GM12878 (cell line): ENCODE measurements around the gene GOLGA5. TPM values are rescaled to one million over a fixed set of nuclear protein-coding genes. Genes with fewer than 3 reads are reported as not detected.

ENCODE experiments used
- ATAC-seq: fragments of 200-7000 bp; cut with Tn5 transposase; 3 replicates; pipeline ENCODE4 v1.9.1; 2020; ENCODE audit warnings: mild to moderate bottlenecking, moderate library complexity
- BruUV-seq: library from RNA; stranded (reverse); fragments of 400-500 nt; replicated peaks from 2 replicates; lab custom pipeline; 2021; lab: Mats Ljungman, UMichigan
- CTCF ChIA-PET: fragments of 300-600 bp; sonication (Branson Sonifier 250); formaldehyde crosslinking; extraction: SDS; loops from one replicate; lab custom pipeline; 2021; ENCODE audit warnings: inconsistent platforms; lab: Yijun Ruan, JAX
- POLR2A ChIA-PET: fragments of 350-600 bp; formaldehyde crosslinking; extraction: SDS; loops from one replicate; lab custom pipeline; 2021; ENCODE audit warnings: inconsistent platforms; lab: Charles Lee
- RAD21 ChIA-PET: fragments of 300-600 bp; sonication (Branson Sonifier 250); formaldehyde crosslinking; loops from one replicate; lab custom pipeline; 2023; ENCODE audit warnings: antibody characterized with exemption; ENCODE audit not compliant: unreplicated experiment; lab: Charles Lee
- SMC1A ChIA-PET: fragments of 300-600 bp; sonication (Branson Sonifier 250); formaldehyde crosslinking; loops from one replicate; lab custom pipeline; 2023; ENCODE audit not compliant: unreplicated experiment, uncharacterized antibody; lab: Charles Lee
- DNase-seq: peaks from one replicate; pipeline ENCODE4 v3.0.0-alpha.2; 2011; ENCODE audit warnings: low read depth, low spot score
- FAIRE-seq: peaks from 3 replicates; lab custom pipeline; 2011; peaks lifted over from hg19 to GRCh38; lab: Jason Lieb, UNC
- H2AFZ ChIP-seq: 2 replicates; pipeline ENCODE4 v1.6.0; 2011; ENCODE audit warnings: low read depth, low read length, control low read depth; ENCODE audit not compliant: control insufficient read depth
- H3K27ac ChIP-seq: 2 replicates; pipeline ENCODE4 v1.5.1; 2011; ENCODE audit warnings: control low read depth; ENCODE audit not compliant: control insufficient read depth, insufficient read depth
- H3K27me3 ChIP-seq, 2 experiments: replicated peaks in 1 of 2; 2 replicates each; pipeline versions ENCODE4 v1.6.0 to v1.6.1; 2011; ENCODE audit warnings: low read length in 1 of 2; ENCODE audit not compliant: control insufficient read depth in 2 of 2, insufficient read depth in 2 of 2
- H3K36me3 ChIP-seq, 2 experiments: 2 replicates each; pipeline ENCODE4 v1.5.1; 2011; ENCODE audit warnings: low read length in 1 of 2; ENCODE audit not compliant: control insufficient read depth in 2 of 2, insufficient read depth in 2 of 2
- H3K4me1 ChIP-seq: 2 replicates; pipeline ENCODE4 v1.6.1; 2011; ENCODE audit warnings: mild to moderate bottlenecking, low read length, moderate library complexity, mixed read lengths; ENCODE audit not compliant: control insufficient read depth, insufficient read depth
- H3K4me2 ChIP-seq: 2 replicates; pipeline ENCODE4 v1.6.0; 2011; ENCODE audit warnings: control low read depth; ENCODE audit not compliant: control insufficient read depth, insufficient read depth
- H3K4me3 ChIP-seq: fragments of 200-600 bp; sonication (generic); 2 replicates; pipeline ENCODE4 v1.5.1; 2016
- H3K79me2 ChIP-seq: 2 replicates; pipeline ENCODE4 v1.6.0; 2011; ENCODE audit warnings: low read length; ENCODE audit not compliant: control insufficient read depth, insufficient read depth
- H3K9ac ChIP-seq: 2 replicates; pipeline ENCODE4 v1.8.0; 2011; ENCODE audit warnings: low read length, control low read depth, mixed read lengths; ENCODE audit not compliant: control insufficient read depth, insufficient read depth
- H3K9me3 ChIP-seq: replicated peaks from 3 replicates; pipeline ENCODE4 v1.5.1; 2011; ENCODE audit warnings: mild to moderate bottlenecking, low read length; ENCODE audit not compliant: control insufficient read depth, insufficient read depth
- H4K20me1 ChIP-seq: 2 replicates; pipeline ENCODE4 v1.6.0; 2011; ENCODE audit not compliant: control insufficient read depth, insufficient read depth
- BCL11A ChIP-seq: IDR thresholded peaks from 2 replicates; pipeline ENCODE4 v1.6.1; 2011; ENCODE audit warnings: low read depth, low read length
- CBX5 ChIP-seq: sonication (generic); IDR thresholded peaks from 2 replicates; pipeline ENCODE4 v1.6.1; 2016; ENCODE audit warnings: low read depth, moderate library complexity, mild to moderate bottlenecking, inconsistent platforms
- FOXM1 ChIP-seq: IDR thresholded peaks from 2 replicates; pipeline ENCODE4 v1.6.1; 2012; ENCODE audit warnings: low read depth, mild to moderate bottlenecking, inconsistent platforms, low read length, moderate library complexity
- NFIC ChIP-seq: IDR thresholded peaks from 2 replicates; pipeline ENCODE4 v1.6.1; 2012; ENCODE audit warnings: low read depth, mild to moderate bottlenecking, inconsistent platforms, low read length, moderate library complexity
- NFYA ChIP-seq: IDR thresholded peaks from 2 replicates; pipeline ENCODE4 v1.6.1; 2011; ENCODE audit warnings: low read depth, mild to moderate bottlenecking, low read length, improper control_type of control experiment, borderline replicate concordance
- NR2C2 ChIP-seq: IDR thresholded peaks from 2 replicates; pipeline ENCODE4 v1.6.1; 2011; ENCODE audit warnings: borderline replicate concordance, low read depth; ENCODE audit not compliant: control insufficient read depth, insufficient read length
- POLR2A ChIP-seq: IDR thresholded peaks from 2 replicates; pipeline ENCODE4 v1.6.1; 2011; ENCODE audit warnings: low read depth, mild to moderate bottlenecking, low read length
- RCOR1 ChIP-seq: conservative IDR thresholded peaks from 2 replicates; pipeline ENCODE4 v1.6.1; 2012; ENCODE audit warnings: low read depth, low read length, improper control_type of control experiment
- SMC3 ChIP-seq: IDR thresholded peaks from 2 replicates; pipeline ENCODE4 v1.6.1; 2011; ENCODE audit warnings: low read length, improper control_type of control experiment, borderline replicate concordance
- ZNF274 ChIP-seq: IDR thresholded peaks from one replicate; pipeline ENCODE4 v1.8.0; 2011; ENCODE audit not compliant: insufficient read length, insufficient read depth
- ZZZ3 ChIP-seq: IDR thresholded peaks from 2 replicates; pipeline ENCODE4 v1.6.1; 2011; ENCODE audit warnings: low read depth; ENCODE audit not compliant: control insufficient read depth, insufficient read length
- WGBS: methylation state at CpG from one replicate; pipeline ENCODE4 v1.1.6; 2016; ENCODE audit warnings: low lambda C conversion rate; ENCODE audit not compliant: insufficient replicate concordance, insufficient coverage; ENCODE audit errors: missing lambda C conversion rate; 5-methylcytosine and 5-hydroxymethylcytosine counted together
- in situ Hi-C: fragments of 300-500 bp; cut with MboI; formaldehyde crosslinking; loops from 9 replicates; pipeline ENCODE4 v1.14.3; 2018; ENCODE audit warnings: mixed read lengths
- intact Hi-C: fragments of 100-400 bp; cut with micrococcal nuclease; formaldehyde crosslinking; loops from one replicate; pipeline ENCODE4 v1.14.2; 2022; ENCODE audit not compliant: unreplicated experiment
- polyA plus RNA-seq, 11 experiments: library from polyadenylated mRNA; depleted of rRNA in 4 of 11; unstranded in 6 of 11; stranded (reverse) in 5 of 11; fragments of >200 nt; fragmentation: Nextera tagmentation in 4 of 11; fragmentation: Illumina TruSeq in 1 of 11; extraction: Ambion mirVana in 4 of 11; extraction: Trizol in 1 of 11; gene quantifications; 1 replicate in 1 of 11; 2 replicates in 10 of 11; pipeline versions ENCODE4 v1.2.1 to v1.2.3, GENCODE V29; 2011 to 2016; ENCODE audit warnings: inconsistent platforms in 2 of 11, missing spikeins in 2 of 11, low read depth in 1 of 11
- total RNA-seq, 4 experiments: library from RNA; depleted of rRNA in 3 of 4; stranded (reverse); fragments of >200 nt in 3 of 4; fragmentation: Illumina TruSeq in 1 of 4; extraction: Trizol in 1 of 4; gene quantifications; 2 replicates each; pipeline versions ENCODE4 v1.2.1 to v1.2.3, GENCODE V29; 2013 to 2021

Gene GOLGA5
- total and polyA plus RNA-seq, 10 of the 15 experiments (the other 5 are each of a cell fraction or from before 2014, with no cell fraction given), result 10.9 to 30.1 (median 19.7) TPM

- WGBS, result 51% methylated on average over 6 of the region's 6 CpGs
- DNase-seq (no peak), ATAC-seq (no peak), FAIRE-seq (no peak)
- Histone ChIP-seq H3K27me3 (no peaks in the 10 kb centered on the region), H3K4me2 (no peak overlapping the region), H3K9me3 (peaks cover 5% of the 10 kb centered on the region), H3K36me3 (no peaks in the 10 kb centered on the region), H3K79me2 (no peaks in the 10 kb centered on the region), H4K20me1 (no peaks in the 10 kb centered on the region), H3K9ac (no peak overlapping the region), H3K27ac (no peak overlapping the region), H3K4me3 (no peak overlapping the region), H3K4me1 (no peaks in the 10 kb centered on the region), H2AFZ (no peak overlapping the region)
- no TSS peak for BruUV-seq
- SMC1A ChIA-PET, result interaction anchor here (0.6 to 10.8 kb wide), 6 partner anchors 11 to 433 kb away, joined by 3 to 151 read pairs (median 4); no protein-coding TSS in a partner anchor
- POLR2A ChIA-PET, result interaction anchor here (0.6 to 0.8 kb wide), 2 partner anchors 71 to 386 kb away, joined by 7 read pairs; no protein-coding TSS in a partner anchor
- CTCF ChIA-PET, result interaction anchor here (0.7 to 8.6 kb wide), 8 partner anchors 16 to 104 kb away, joined by 3 to 122 read pairs (median 4); no protein-coding TSS in a partner anchor
- intact Hi-C loops, result loop anchor here (2.0 kb wide), 1 partner anchor 41 kb away; no protein-coding TSS in a partner anchor
- in situ Hi-C loops, result no loop called here
- TF ChIP-seq ZZZ3 (no peak), NFYA (no peak), RCOR1 (no peak), NFIC (no peak), BCL11A (no peak), SMC3 (no peak), POLR2A (no peak), CBX5 (no peak), FOXM1 (no peak), ZNF274 (no peak), NR2C2 (no peak)
- RAD21 ChIA-PET, result interaction anchor here (0.5 to 9.4 kb wide), 6 partner anchors 18 to 1257 kb away, joined by 3 to 106 read pairs (median 4); no protein-coding TSS in a partner anchor
These were observed 8.3 kb upstream of the GOLGA5 start for GRCh38 chr14:92785667-92786426.
